GM23248 (cell line): ENCODE data around the gene RHBG.

Source experiments
- EZH2 ChIP-seq: fragments of 200-600 bp; sonication (generic); IDR thresholded peaks from 2 replicates; pipeline ENCODE4 v1.6.1; 2018; ENCODE audit warnings: antibody characterized with exemption, mild to moderate bottlenecking; ENCODE audit not compliant: insufficient read depth, poor library complexity, severe bottlenecking
- EZH2phosphoT487 ChIP-seq: fragments of 200-600 bp; sonication (generic); IDR thresholded peaks from 2 replicates; pipeline ENCODE4 v1.6.1; 2018; ENCODE audit warnings: antibody characterized with exemption, moderate library complexity, mild to moderate bottlenecking, low read depth; ENCODE audit not compliant: insufficient read depth

DNA sequence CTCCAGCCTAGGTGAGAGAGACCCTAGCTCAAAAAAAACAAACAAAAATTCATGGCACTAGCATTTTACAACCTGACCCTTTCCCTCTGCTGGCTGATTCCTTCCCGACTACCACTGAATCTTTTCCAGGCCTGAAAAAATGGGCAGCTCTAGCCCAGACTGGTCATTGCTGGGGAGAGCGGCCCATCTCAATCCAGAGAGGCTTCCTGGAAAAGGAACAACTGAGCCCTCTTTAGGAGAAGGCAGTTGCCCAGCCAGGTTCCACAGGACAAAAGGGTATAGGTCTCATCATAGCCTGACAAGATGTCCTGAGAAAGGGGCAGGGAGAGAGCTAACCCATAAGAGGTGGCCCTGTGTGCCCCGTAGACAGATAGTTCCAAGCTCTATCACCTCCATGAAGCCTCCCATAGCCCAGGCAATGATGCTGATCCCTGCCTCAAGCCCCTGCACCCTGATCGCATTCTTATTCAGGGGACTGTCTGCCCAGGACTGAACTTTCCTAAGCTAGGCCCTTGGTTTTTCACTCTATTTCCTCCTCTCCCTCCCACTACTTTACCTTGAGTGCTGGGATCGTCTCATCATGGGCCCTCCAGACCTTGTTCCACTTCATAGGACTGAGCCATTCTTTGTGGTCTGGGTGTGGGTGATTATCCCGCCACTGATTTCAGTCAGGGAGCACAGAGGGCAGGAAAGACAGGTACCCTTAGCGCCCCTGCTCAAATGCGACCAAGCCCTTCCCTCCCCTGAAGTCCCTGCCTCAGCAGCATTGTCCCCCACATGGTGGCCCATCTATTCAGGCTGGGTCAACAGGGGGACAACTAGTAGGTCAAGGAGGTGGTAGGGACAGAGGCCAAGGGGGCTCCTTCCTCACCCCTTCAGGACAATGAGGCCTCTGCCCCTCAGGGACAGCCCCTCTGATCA lies 18.2 kb downstream of the RHBG start:
- TF ChIP-seq EZH2phosphoT487 (no peak), EZH2 (no peak)
